ENCODE data around the gene RILP. TPM values are rescaled to one million over a fixed set of nuclear protein-coding genes. Genes with fewer than 3 reads are reported as not detected.

The RILP gene
- total and polyA plus RNA-seq, 2 experiments from 2014 or later, result 10.3 to 11.1 TPM

GRCh38 chr17:1634841-1635650, 14.6 kb downstream of the RILP start:
- H3K27ac ChIP-seq, result no peak overlapping the region
- no peaks in the 10 kb centered on the region for H3K36me3 ChIP-seq (replicated peaks; ENCODE audit: insufficient read depth, low read depth)
- no peak overlapping the region for H3K4me3 ChIP-seq
- H3K9me3 ChIP-seq (ENCODE audit: low read depth), result no peaks in the 10 kb centered on the region
- H2AFZ ChIP-seq, result no peak overlapping the region
- no peaks in the 10 kb centered on the region for H4K20me1 ChIP-seq (ENCODE audit: insufficient read depth, poor library complexity, severe bottlenecking)
- H3K79me2 ChIP-seq, result no peaks in the 10 kb centered on the region
- H3K4me1 ChIP-seq (ENCODE audit: insufficient read depth), result peaks cover 4% of the 10 kb centered on the region
- peaks cover 2% of the 10 kb centered on the region for H3K27me3 ChIP-seq
- 97% methylated on average over 35 of the region's 45 CpGs for WGBS (ENCODE audit: low lambda C conversion rate, missing lambda C conversion rate)
- no peaks in the 10 kb centered on the region for H3K9me2 ChIP-seq (replicated peaks; ENCODE audit: insufficient read depth)
- no peak overlapping the region for H3K4me2 ChIP-seq
- no peak for DNase-seq (ENCODE audit: low spot score)
- TF ChIP-seq EZH2 (IDR thresholded peaks at IDR 0.05; ENCODE audit: borderline replicate concordance) (no peak), EZH2phosphoT487 (IDR thresholded peaks at IDR 0.05; ENCODE audit: low read depth, severe bottlenecking, unreplicated experiment) (no peak), CTCF (IDR thresholded peaks at IDR 0.05; ENCODE audit: poor library complexity) (no peak)

- Histone ChIP-seq H3K4me3 (no peak overlapping the region), H3K4me1 (ENCODE audit: insufficient read depth) (peaks cover 19% of the 10 kb centered on the region), H3K9me2 (replicated peaks; ENCODE audit: insufficient read depth) (no peaks in the 10 kb centered on the region), H3K4me2 (no peak overlapping the region), H3K79me2 (no peaks in the 10 kb centered on the region), H3K9me3 (ENCODE audit: low read depth) (no peaks in the 10 kb centered on the region), H3K27me3 (peaks cover 8% of the 10 kb centered on the region), H2AFZ (no peak overlapping the region), H3K27ac (no peak overlapping the region), H3K36me3 (replicated peaks; ENCODE audit: insufficient read depth, low read depth) (no peaks in the 10 kb centered on the region), H4K20me1 (ENCODE audit: insufficient read depth, poor library complexity, severe bottlenecking) (no peaks in the 10 kb centered on the region)
- DNase-seq (ENCODE audit: low spot score), result peak; percentile 2
- 70% methylated on average over 4 of the region's 4 CpGs for WGBS (ENCODE audit: low lambda C conversion rate, missing lambda C conversion rate)
- TF ChIP-seq EZH2 (IDR thresholded peaks at IDR 0.05; ENCODE audit: borderline replicate concordance) (no peak), CTCF (IDR thresholded peaks at IDR 0.05; ENCODE audit: poor library complexity) (no peak), EZH2phosphoT487 (IDR thresholded peaks at IDR 0.05; ENCODE audit: low read depth, severe bottlenecking, unreplicated experiment) (no peak)
Observed at GRCh38 chr17:1630662-1631061, 19.0 kb downstream of the RILP start.

- no peak for TF ChIP-seq EZH2 (IDR thresholded peaks at IDR 0.05; ENCODE audit: borderline replicate concordance)
- peak; percentile 62 for TF ChIP-seq CTCF (IDR thresholded peaks at IDR 0.05; ENCODE audit: poor library complexity)
- Histone ChIP-seq H3K36me3 (replicated peaks; ENCODE audit: insufficient read depth, low read depth) (no peaks in the 10 kb centered on the region), H3K4me1 (ENCODE audit: insufficient read depth) (peaks cover 24% of the 10 kb centered on the region), H3K27ac (peak overlapping the region; percentile 91), H4K20me1 (ENCODE audit: insufficient read depth, poor library complexity, severe bottlenecking) (no peaks in the 10 kb centered on the region), H3K27me3 (peaks cover 8% of the 10 kb centered on the region), H3K4me3 (peak overlapping the region; percentile 48), H3K9me3 (ENCODE audit: low read depth) (no peaks in the 10 kb centered on the region), H3K79me2 (no peaks in the 10 kb centered on the region), H3K9me2 (replicated peaks; ENCODE audit: insufficient read depth) (no peaks in the 10 kb centered on the region), H3K4me2 (peak overlapping the region; percentile 89), H2AFZ (peak overlapping the region; percentile 89)
- DNase-seq (ENCODE audit: low spot score), result peak; percentile 73
- WGBS (ENCODE audit: low lambda C conversion rate, missing lambda C conversion rate), result 12% methylated on average over 36 of the region's 45 CpGs
Observed at GRCh38 chr17:1629504-1630310, 20.0 kb downstream of the RILP start.

Data from hepatocyte (in vitro differentiated cells).